ENCODE data around the gene GPATCH2L.

DNA sequence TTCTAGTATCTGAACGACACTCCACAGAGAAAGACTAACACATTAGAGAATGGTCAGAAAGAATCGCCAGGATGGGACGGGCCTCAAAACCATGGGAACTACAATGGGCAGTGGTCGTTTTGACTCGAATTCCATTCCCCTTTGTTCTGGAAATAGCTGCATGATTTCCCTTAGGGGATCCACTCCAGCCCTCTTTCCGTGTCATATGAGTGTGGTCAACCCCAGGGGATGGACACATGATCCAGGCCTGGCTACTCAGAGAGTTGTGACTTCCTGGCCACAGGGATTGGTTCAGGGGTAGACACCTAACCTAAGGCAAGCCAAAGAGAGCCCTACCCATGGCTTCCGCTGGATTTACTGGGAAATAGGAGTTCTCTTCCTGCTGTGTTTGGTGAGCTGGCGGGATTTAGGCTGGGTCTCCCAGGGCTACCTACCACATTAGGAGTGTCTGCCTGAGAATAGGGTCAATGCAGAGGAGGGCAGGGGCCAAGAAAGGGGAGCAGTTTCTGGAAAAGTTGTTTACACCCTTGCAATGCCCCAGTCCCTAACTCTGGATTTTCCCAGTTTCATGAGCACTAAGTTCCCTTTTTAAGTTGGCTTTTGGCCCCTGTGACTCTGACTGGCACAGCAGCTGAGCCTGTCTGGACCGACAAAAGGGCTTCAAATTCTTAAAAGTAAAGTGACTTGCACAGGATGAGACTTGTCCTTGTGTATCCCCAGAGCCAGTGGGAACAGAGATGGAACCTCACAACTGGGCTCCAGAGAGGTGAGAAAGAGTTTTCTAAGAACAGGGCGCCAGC is 28.1 kb upstream of the GPATCH2L start:
- TF ChIP-seq POLR2A (IDR thresholded peaks at IDR 0.05) = no peak
- TF ChIP-seq, protein P1, sequence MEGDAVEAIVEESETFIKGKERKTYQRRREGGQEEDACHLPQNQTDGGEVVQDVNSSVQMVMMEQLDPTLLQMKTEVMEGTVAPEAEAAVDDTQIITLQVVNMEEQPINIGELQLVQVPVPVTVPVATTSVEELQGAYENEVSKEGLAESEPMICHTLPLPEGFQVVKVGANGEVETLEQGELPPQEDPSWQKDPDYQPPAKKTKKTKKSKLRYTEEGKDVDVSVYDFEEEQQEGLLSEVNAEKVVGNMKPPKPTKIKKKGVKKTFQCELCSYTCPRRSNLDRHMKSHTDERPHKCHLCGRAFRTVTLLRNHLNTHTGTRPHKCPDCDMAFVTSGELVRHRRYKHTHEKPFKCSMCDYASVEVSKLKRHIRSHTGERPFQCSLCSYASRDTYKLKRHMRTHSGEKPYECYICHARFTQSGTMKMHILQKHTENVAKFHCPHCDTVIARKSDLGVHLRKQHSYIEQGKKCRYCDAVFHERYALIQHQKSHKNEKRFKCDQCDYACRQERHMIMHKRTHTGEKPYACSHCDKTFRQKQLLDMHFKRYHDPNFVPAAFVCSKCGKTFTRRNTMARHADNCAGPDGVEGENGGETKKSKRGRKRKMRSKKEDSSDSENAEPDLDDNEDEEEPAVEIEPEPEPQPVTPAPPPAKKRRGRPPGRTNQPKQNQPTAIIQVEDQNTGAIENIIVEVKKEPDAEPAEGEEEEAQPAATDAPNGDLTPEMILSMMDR (IDR thresholded peaks at IDR 0.05) = no peak

Data from body of pancreas (tissue), 4 donors.